Liver (tissue), 3 donors: ENCODE measurements around the gene DMD.

ENCODE experiments used
- EGR1 ChIP-seq, 2 donors: IDR thresholded peaks; 2 replicates each; pipeline ENCODE4 v1.6.1; 2016 to 2018; ENCODE audit warnings: antibody characterized with exemption in 2 of 2, low read depth in 2 of 2
- HNF4A ChIP-seq, 2 donors: conservative IDR thresholded peaks; 2 replicates each; pipeline ENCODE4 v1.6.1; 2016; ENCODE audit warnings: antibody characterized with exemption in 2 of 2, mild to moderate bottlenecking in 2 of 2
- TAF1 ChIP-seq: conservative IDR thresholded peaks from 2 replicates; pipeline ENCODE4 v1.6.1; 2016; ENCODE audit warnings: antibody characterized with exemption, mild to moderate bottlenecking
- TF ChIP-seq, protein P1 (sequence below): fragments of 150-350 bp; IDR thresholded peaks from 2 replicates; pipeline ENCODE4 v1.5.1; 2017; ENCODE audit warnings: improper control_type of control experiment, low read depth, low read length; ENCODE audit not compliant: missing input control
- TF ChIP-seq, protein P2 (sequence below): IDR thresholded peaks from 2 replicates; pipeline ENCODE4 v1.6.1; 2016; ENCODE audit warnings: antibody characterized with exemption, mild to moderate bottlenecking
- donor health status: healthy.
- donor health status: healthy.

DNA sequence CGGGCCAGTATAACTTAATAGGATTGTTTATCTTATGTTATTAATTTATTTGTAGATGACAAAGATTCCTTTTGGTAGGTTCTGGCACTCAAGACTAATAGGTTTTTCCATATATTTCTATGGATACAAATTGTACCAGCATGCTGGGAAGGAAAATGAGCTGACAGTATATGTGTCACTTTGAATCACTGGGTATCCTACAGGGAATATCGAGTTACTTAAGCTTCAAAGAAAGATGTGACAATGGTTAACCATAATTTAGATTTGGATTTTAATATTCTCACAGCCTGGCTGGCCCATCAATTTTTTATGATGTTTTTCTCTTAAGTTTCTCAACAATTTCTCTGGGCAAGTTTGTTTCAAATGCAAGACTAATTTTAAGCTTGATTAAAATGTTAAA is 1640.7 kb downstream of the DMD start:
- TF ChIP-seq TAF1 (no peak), HNF4A (conservative IDR thresholded peaks at IDR 0.05) (no peak), EGR1 (IDR thresholded peaks at IDR 0.05; ENCODE audit: low read depth in 2 of 2) (no peak)
- TF ChIP-seq, protein P1, sequence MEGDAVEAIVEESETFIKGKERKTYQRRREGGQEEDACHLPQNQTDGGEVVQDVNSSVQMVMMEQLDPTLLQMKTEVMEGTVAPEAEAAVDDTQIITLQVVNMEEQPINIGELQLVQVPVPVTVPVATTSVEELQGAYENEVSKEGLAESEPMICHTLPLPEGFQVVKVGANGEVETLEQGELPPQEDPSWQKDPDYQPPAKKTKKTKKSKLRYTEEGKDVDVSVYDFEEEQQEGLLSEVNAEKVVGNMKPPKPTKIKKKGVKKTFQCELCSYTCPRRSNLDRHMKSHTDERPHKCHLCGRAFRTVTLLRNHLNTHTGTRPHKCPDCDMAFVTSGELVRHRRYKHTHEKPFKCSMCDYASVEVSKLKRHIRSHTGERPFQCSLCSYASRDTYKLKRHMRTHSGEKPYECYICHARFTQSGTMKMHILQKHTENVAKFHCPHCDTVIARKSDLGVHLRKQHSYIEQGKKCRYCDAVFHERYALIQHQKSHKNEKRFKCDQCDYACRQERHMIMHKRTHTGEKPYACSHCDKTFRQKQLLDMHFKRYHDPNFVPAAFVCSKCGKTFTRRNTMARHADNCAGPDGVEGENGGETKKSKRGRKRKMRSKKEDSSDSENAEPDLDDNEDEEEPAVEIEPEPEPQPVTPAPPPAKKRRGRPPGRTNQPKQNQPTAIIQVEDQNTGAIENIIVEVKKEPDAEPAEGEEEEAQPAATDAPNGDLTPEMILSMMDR: no peak
- TF ChIP-seq, protein P2, sequence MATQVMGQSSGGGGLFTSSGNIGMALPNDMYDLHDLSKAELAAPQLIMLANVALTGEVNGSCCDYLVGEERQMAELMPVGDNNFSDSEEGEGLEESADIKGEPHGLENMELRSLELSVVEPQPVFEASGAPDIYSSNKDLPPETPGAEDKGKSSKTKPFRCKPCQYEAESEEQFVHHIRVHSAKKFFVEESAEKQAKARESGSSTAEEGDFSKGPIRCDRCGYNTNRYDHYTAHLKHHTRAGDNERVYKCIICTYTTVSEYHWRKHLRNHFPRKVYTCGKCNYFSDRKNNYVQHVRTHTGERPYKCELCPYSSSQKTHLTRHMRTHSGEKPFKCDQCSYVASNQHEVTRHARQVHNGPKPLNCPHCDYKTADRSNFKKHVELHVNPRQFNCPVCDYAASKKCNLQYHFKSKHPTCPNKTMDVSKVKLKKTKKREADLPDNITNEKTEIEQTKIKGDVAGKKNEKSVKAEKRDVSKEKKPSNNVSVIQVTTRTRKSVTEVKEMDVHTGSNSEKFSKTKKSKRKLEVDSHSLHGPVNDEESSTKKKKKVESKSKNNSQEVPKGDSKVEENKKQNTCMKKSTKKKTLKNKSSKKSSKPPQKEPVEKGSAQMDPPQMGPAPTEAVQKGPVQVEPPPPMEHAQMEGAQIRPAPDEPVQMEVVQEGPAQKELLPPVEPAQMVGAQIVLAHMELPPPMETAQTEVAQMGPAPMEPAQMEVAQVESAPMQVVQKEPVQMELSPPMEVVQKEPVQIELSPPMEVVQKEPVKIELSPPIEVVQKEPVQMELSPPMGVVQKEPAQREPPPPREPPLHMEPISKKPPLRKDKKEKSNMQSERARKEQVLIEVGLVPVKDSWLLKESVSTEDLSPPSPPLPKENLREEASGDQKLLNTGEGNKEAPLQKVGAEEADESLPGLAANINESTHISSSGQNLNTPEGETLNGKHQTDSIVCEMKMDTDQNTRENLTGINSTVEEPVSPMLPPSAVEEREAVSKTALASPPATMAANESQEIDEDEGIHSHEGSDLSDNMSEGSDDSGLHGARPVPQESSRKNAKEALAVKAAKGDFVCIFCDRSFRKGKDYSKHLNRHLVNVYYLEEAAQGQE: no peak
